Measurements from ENCODE around the gene NSL1. TPM values are rescaled to one million over a fixed set of nuclear protein-coding genes. Genes with fewer than 3 reads are reported as not detected.
"Not testable (repeated sequence)": the region's sequence is repeated elsewhere in the genome, so short reads cannot be mapped to it uniquely, and the experiment has no call there.

Gene NSL1
- total RNA-seq, 1 donor = 42.3 TPM

GRCh38 chr1:212738330-212738729 lies 53.2 kb downstream of the NSL1 start:
- H3K4me3 ChIP-seq (ENCODE audit: low read depth, low read length) = no peak overlapping the region
- TF ChIP-seq CTCF (IDR thresholded peaks at IDR 0.05; ENCODE audit: insufficient read depth, low read depth, low read length) = no peak
- no peak for DNase-seq (ENCODE audit: low read depth)

- H3K4me3 ChIP-seq (ENCODE audit: low read depth, low read length) = no peak overlapping the region
- no peak for DNase-seq (ENCODE audit: low read depth)
- no peak for TF ChIP-seq CTCF (IDR thresholded peaks at IDR 0.05; ENCODE audit: insufficient read depth, low read depth, low read length)
Observed at GRCh38 chr1:212737559-212737958, 54.0 kb downstream of the NSL1 start.

- DNase-seq (ENCODE audit: low read depth) = no peak
- TF ChIP-seq CTCF (IDR thresholded peaks at IDR 0.05; ENCODE audit: insufficient read depth, low read depth, low read length) = no peak
- no peak overlapping the region for H3K4me3 ChIP-seq (ENCODE audit: low read depth, low read length)
Observed at GRCh38 chr1:212733109-212733508, 58.5 kb downstream of the NSL1 start.

GRCh38 chr1:212731630-212732029 lies 59.9 kb downstream of the NSL1 start:
- no peak for DNase-seq (ENCODE audit: low read depth)
- no peak overlapping the region for H3K4me3 ChIP-seq (ENCODE audit: low read depth, low read length)
- TF ChIP-seq CTCF (IDR thresholded peaks at IDR 0.05; ENCODE audit: insufficient read depth, low read depth, low read length) = no peak

- DNase-seq (ENCODE audit: low read depth) = no peak
- TF ChIP-seq CTCF (IDR thresholded peaks at IDR 0.05; ENCODE audit: insufficient read depth, low read depth, low read length) = no peak
- H3K4me3 ChIP-seq (ENCODE audit: low read depth, low read length) = no peak overlapping the region
Observed at GRCh38 chr1:212728606-212729005, 63.0 kb downstream of the NSL1 start.

GRCh38 chr1:212727386-212728181 lies 64.0 kb downstream of the NSL1 start:
- DNase-seq (ENCODE audit: low read depth) = peak; percentile 78
- no peak overlapping the region for H3K4me3 ChIP-seq (ENCODE audit: low read depth, low read length)
- no peak for TF ChIP-seq CTCF (IDR thresholded peaks at IDR 0.05; ENCODE audit: insufficient read depth, low read depth, low read length)

- not testable (repeated sequence) for H3K4me3 ChIP-seq (ENCODE audit: low read depth, low read length); DNase-seq (ENCODE audit: low read depth)
Observed at GRCh38 chr1:212724679-212725078, 66.9 kb downstream of the NSL1 start.
